NCI-H146 (cell line): ENCODE data around the gene FCN2.

Source experiments
- DNase-seq: peaks from one replicate; lab custom pipeline; 2025; lab: John Stamatoyannopoulos, UW

The FCN2 gene

GRCh38 chr9:134888603-134889190 lies 8.1 kb downstream of the FCN2 start:
- no peak for DNase-seq

GRCh38 chr9:134889386-134890154 lies 9.0 kb downstream of the FCN2 start:
- DNase-seq, result no peak

- no peak for DNase-seq
Measured at GRCh38 chr9:134890155-134890495, 9.5 kb downstream of the FCN2 start.

- no peak for DNase-seq
Measured at GRCh38 chr9:134891053-134891452, 10.4 kb downstream of the FCN2 start.

GRCh38 chr9:134891713-134892112 lies 11.1 kb downstream of the FCN2 start:
- DNase-seq, result no peak

- no peak for DNase-seq
Measured at GRCh38 chr9:134892221-134892620, 11.6 kb downstream of the FCN2 start.

GRCh38 chr9:134892820-134893420 lies 12.3 kb downstream of the FCN2 start:
- DNase-seq, result no peak

- no peak for DNase-seq
Measured at GRCh38 chr9:134894136-134894860, 13.7 kb downstream of the FCN2 start.

GRCh38 chr9:134895097-134895496 lies 14.5 kb downstream of the FCN2 start:
- DNase-seq, result no peak

- DNase-seq, result no peak
Measured at GRCh38 chr9:134895567-134895907, 14.9 kb downstream of the FCN2 start.

- no peak for DNase-seq
Measured at GRCh38 chr9:134895908-134896833, 15.6 kb downstream of the FCN2 start.

GRCh38 chr9:134896834-134897583 lies 16.4 kb downstream of the FCN2 start:
- no peak for DNase-seq

- DNase-seq, result no peak
Measured at GRCh38 chr9:134897584-134898170, 17.1 kb downstream of the FCN2 start.

- DNase-seq, result no peak
Measured at GRCh38 chr9:134898319-134898718, 17.7 kb downstream of the FCN2 start.

GRCh38 chr9:134899168-134899567 lies 18.6 kb downstream of the FCN2 start:
- DNase-seq, result no peak

- DNase-seq, result no peak
Measured at GRCh38 chr9:134899818-134900217, 19.2 kb downstream of the FCN2 start.

GRCh38 chr9:134902936-134903335 lies 22.3 kb downstream of the FCN2 start:
- no peak for DNase-seq

GRCh38 chr9:134908524-134909309 lies 28.1 kb downstream of the FCN2 start:
- DNase-seq, result no peak

- no peak for DNase-seq
Measured at GRCh38 chr9:134909511-134910481, 29.2 kb downstream of the FCN2 start.
